Mesenchymal stem cell (in vitro differentiated cells and primary cell): Measurements from ENCODE around the gene DLEC1.
A peak's percentile ranks its signal among the peaks of the same experiment; 100 is the strongest.
"Not testable (repeated sequence)": the region's sequence is repeated elsewhere in the genome, so short reads cannot be mapped to it uniquely, and the experiment has no call there.

Experiments
- DNase-seq: peaks from one replicate; pipeline ENCODE4 v3.0.0-alpha.2; 2013
- H2AFZ ChIP-seq: one replicate; pipeline ENCODE4 v1.6.1; 2013; ENCODE audit warnings: low read depth, mild to moderate bottlenecking, control low read depth, inconsistent platforms, low read length, moderate library complexity
- H2AK5ac ChIP-seq: 2 replicates; pipeline ENCODE4 v1.6.1; 2013; ENCODE audit warnings: low read length, moderate library complexity, mild to moderate bottlenecking, inconsistent platforms; ENCODE audit not compliant: severe bottlenecking
- H2BK120ac ChIP-seq: one replicate; pipeline ENCODE4 v1.6.1; 2013; ENCODE audit warnings: low read depth, mild to moderate bottlenecking, inconsistent platforms, low read length, moderate library complexity
- H2BK12ac ChIP-seq, 2 experiments: one replicate each; pipeline ENCODE4 v1.6.1; 2013; ENCODE audit warnings: inconsistent platforms in 2 of 2, low read length in 2 of 2, mild to moderate bottlenecking in 2 of 2, moderate library complexity in 2 of 2, control low read depth in 1 of 2
- H2BK15ac ChIP-seq: one replicate; pipeline ENCODE4 v1.6.1; 2013; ENCODE audit warnings: mild to moderate bottlenecking, low read depth, inconsistent platforms; ENCODE audit not compliant: poor library complexity, severe bottlenecking
- H2BK5ac ChIP-seq: 2 replicates; pipeline ENCODE4 v1.6.1; 2013; ENCODE audit warnings: low read depth, mild to moderate bottlenecking, low read length, control low read depth, inconsistent platforms; ENCODE audit not compliant: poor library complexity, severe bottlenecking
- H3K14ac ChIP-seq, 2 experiments: one replicate each; pipeline ENCODE4 v1.6.1; 2013; ENCODE audit warnings: inconsistent platforms in 2 of 2, low read length in 2 of 2, control low read depth in 1 of 2, mild to moderate bottlenecking in 1 of 2, moderate library complexity in 1 of 2
- H3K18ac ChIP-seq, 2 experiments: one replicate each; pipeline ENCODE4 v1.6.1; 2013; ENCODE audit warnings: inconsistent platforms in 2 of 2, low read length in 2 of 2, control low read depth in 1 of 2, low read depth in 1 of 2, mild to moderate bottlenecking in 1 of 2
- H3K23ac ChIP-seq, 2 experiments: one replicate each; pipeline ENCODE4 v1.6.1; 2013; ENCODE audit warnings: inconsistent platforms in 2 of 2, low read length in 2 of 2, mild to moderate bottlenecking in 2 of 2, moderate library complexity in 2 of 2, control low read depth in 1 of 2
- H3K27ac ChIP-seq: 2 replicates; pipeline ENCODE4 v1.5.1; 2013; ENCODE audit warnings: mild to moderate bottlenecking, moderate library complexity, low read length, control low read depth, inconsistent platforms; ENCODE audit not compliant: poor library complexity, severe bottlenecking
- H3K27me3 ChIP-seq, 2 experiments: 2 replicates each; pipeline versions ENCODE4 v1.6.1 to v1.7.0; 2013; ENCODE audit warnings: low read length in 2 of 2, mild to moderate bottlenecking in 2 of 2, moderate library complexity in 2 of 2, control low read depth in 1 of 2, inconsistent platforms in 1 of 2; ENCODE audit not compliant: control insufficient read depth in 1 of 2, insufficient read depth in 1 of 2
- H3K36me3 ChIP-seq, 2 experiments: 2 replicates each; pipeline versions ENCODE4 v1.6.1 to v1.7.0; 2013; ENCODE audit warnings: low read length in 2 of 2, control low read depth in 1 of 2, inconsistent platforms in 1 of 2, low read depth in 1 of 2, mild to moderate bottlenecking in 1 of 2; ENCODE audit not compliant: insufficient read depth in 2 of 2, control insufficient read depth in 1 of 2
- H3K4ac ChIP-seq, 2 experiments: one replicate each; pipeline ENCODE4 v1.6.1; 2013; ENCODE audit warnings: inconsistent platforms in 2 of 2, low read length in 2 of 2, mild to moderate bottlenecking in 2 of 2, moderate library complexity in 2 of 2, control low read depth in 1 of 2, low read depth in 1 of 2
- H3K4me1 ChIP-seq: 2 replicates; pipeline ENCODE4 v1.6.1; 2013; ENCODE audit warnings: low read depth, low read length, control low read depth; ENCODE audit not compliant: control insufficient read depth, insufficient read depth
- H3K4me2 ChIP-seq: 2 replicates; pipeline ENCODE4 v1.6.1; 2013; ENCODE audit warnings: low read length, mild to moderate bottlenecking, inconsistent platforms; ENCODE audit not compliant: poor library complexity, severe bottlenecking
- H3K4me3 ChIP-seq, 2 experiments: 2 replicates each; pipeline versions ENCODE4 v1.5.1 to v1.7.0; 2013; ENCODE audit warnings: low read length in 2 of 2, mild to moderate bottlenecking in 2 of 2, control low read depth in 1 of 2, low read depth in 1 of 2; ENCODE audit not compliant: insufficient read depth in 1 of 2
- H3K79me1 ChIP-seq: replicated peaks from 2 replicates; pipeline ENCODE4 v1.6.1; 2013; ENCODE audit warnings: mild to moderate bottlenecking, control low read depth, low read length, inconsistent platforms; ENCODE audit not compliant: poor library complexity, severe bottlenecking
- H3K9ac ChIP-seq: 2 replicates; pipeline ENCODE4 v1.7.0; 2013; ENCODE audit warnings: mild to moderate bottlenecking, low read length, moderate library complexity
- H3K9me3 ChIP-seq: 2 replicates; pipeline ENCODE4 v1.7.0; 2013; ENCODE audit warnings: mild to moderate bottlenecking, low read length; ENCODE audit not compliant: control insufficient read depth
- H4K8ac ChIP-seq: one replicate; pipeline ENCODE4 v1.6.1; 2013; ENCODE audit warnings: inconsistent platforms, mild to moderate bottlenecking, low read length, moderate library complexity
- H4K91ac ChIP-seq: one replicate; pipeline ENCODE4 v1.6.1; 2013; ENCODE audit warnings: mild to moderate bottlenecking, low read length, inconsistent platforms
- WGBS: methylation state at CpG from one replicate; pipeline ENCODE4 v1.1.7; 2013; ENCODE audit warnings: mixed read lengths; 5-methylcytosine and 5-hydroxymethylcytosine counted together

Gene DLEC1

GRCh38 chr3:38032328-38032865 lies 6.6 kb upstream of the DLEC1 start:
- Histone ChIP-seq H3K4me3 (no peak overlapping the region), H3K4ac (no peak overlapping the region), H3K9ac (no peak overlapping the region), H3K36me3 (no peaks in the 10 kb centered on the region), H4K91ac (no peak overlapping the region), H3K79me1 (no peaks in the 10 kb centered on the region), H2AFZ (no peak overlapping the region), H2BK12ac (peak overlapping the region in 1 of 2 experiments; percentile 14), H3K14ac (no peak overlapping the region), H3K18ac (no peak overlapping the region), H2BK5ac (no peak overlapping the region), H2BK15ac (peak overlapping the region; percentile 40), H3K4me1 (peaks cover 21% of the 10 kb centered on the region), H3K23ac (no peak overlapping the region), H3K27ac (no peak overlapping the region), H2AK5ac (no peak overlapping the region), H2BK120ac (no peak overlapping the region), H3K9me3 (no peaks in the 10 kb centered on the region), H4K8ac (no peak overlapping the region), H3K4me2 (no peak overlapping the region), H3K27me3 (no peaks in the 10 kb centered on the region)
- WGBS = 67% methylated on average over 1 of the region's 1 CpG
- DNase-seq = no peak

GRCh38 chr3:38033586-38033985 lies 5.4 kb upstream of the DLEC1 start:
- not testable (repeated sequence) for H3K27me3 ChIP-seq, H2BK5ac ChIP-seq, H3K9ac ChIP-seq, H3K18ac ChIP-seq, H2BK120ac ChIP-seq, H3K79me1 ChIP-seq, H3K4ac ChIP-seq, H3K9me3 ChIP-seq, H2AFZ ChIP-seq, H3K14ac ChIP-seq, H3K4me2 ChIP-seq, DNase-seq, H4K91ac ChIP-seq, H4K8ac ChIP-seq, H2BK15ac ChIP-seq, H3K36me3 ChIP-seq, H2AK5ac ChIP-seq, H3K4me3 ChIP-seq, H2BK12ac ChIP-seq, H3K27ac ChIP-seq
- 100% methylated on average over 3 of the region's 7 CpGs for WGBS
- peak overlapping the region in 1 of 2 experiments; percentile 20 for H3K23ac ChIP-seq
- peaks cover 20% of the 10 kb centered on the region for H3K4me1 ChIP-seq

- not testable (repeated sequence) for H3K36me3 ChIP-seq, H3K18ac ChIP-seq, H3K23ac ChIP-seq, H4K8ac ChIP-seq, H3K27ac ChIP-seq, H3K9me3 ChIP-seq, H2BK5ac ChIP-seq, H3K14ac ChIP-seq, H2BK120ac ChIP-seq, DNase-seq, H3K4ac ChIP-seq, H2BK15ac ChIP-seq, H3K9ac ChIP-seq, H3K4me3 ChIP-seq, H2BK12ac ChIP-seq, H4K91ac ChIP-seq, H3K27me3 ChIP-seq, H2AK5ac ChIP-seq, H3K4me2 ChIP-seq, H2AFZ ChIP-seq, H3K79me1 ChIP-seq
- WGBS = 86% methylated on average over 8 of the region's 9 CpGs
- H3K4me1 ChIP-seq = peaks cover 21% of the 10 kb centered on the region
Observed at GRCh38 chr3:38034335-38034734, 4.7 kb upstream of the DLEC1 start.

GRCh38 chr3:38036286-38036685 lies 2.7 kb upstream of the DLEC1 start:
- Histone ChIP-seq H3K4me2 (no peak overlapping the region), H2AK5ac (no peak overlapping the region), H3K9me3 (no peaks in the 10 kb centered on the region), H2BK120ac (no peak overlapping the region), H2BK15ac (no peak overlapping the region), H3K23ac (no peak overlapping the region), H3K27ac (no peak overlapping the region), H3K18ac (no peak overlapping the region), H2AFZ (no peak overlapping the region), H3K79me1 (no peaks in the 10 kb centered on the region), H4K91ac (no peak overlapping the region), H4K8ac (no peak overlapping the region), H3K4me1 (peaks cover 11% of the 10 kb centered on the region), H3K36me3 (no peaks in the 10 kb centered on the region), H3K9ac (no peak overlapping the region), H3K4me3 (no peak overlapping the region), H2BK12ac (no peak overlapping the region), H3K4ac (no peak overlapping the region), H3K27me3 (peaks cover 0 to 8% of the 10 kb centered on the region in 2 experiments), H2BK5ac (no peak overlapping the region), H3K14ac (no peak overlapping the region)
- no peak for DNase-seq
- 86% methylated on average over 5 of the region's 5 CpGs for WGBS
